GM08714 (cell line): Measurements from ENCODE around the gene OBSCN.

Experiments used
- H3K4me3 ChIP-seq: fragments of 200-500 bp; sonication (Bioruptor generic); 2 replicates; pipeline ENCODE4 v1.5.1; 2014; ENCODE audit warnings: mild to moderate bottlenecking, low read length, inconsistent platforms
- ZNF274 ChIP-seq: IDR thresholded peaks from 2 replicates; pipeline ENCODE4 v1.6.1; 2012; ENCODE audit warnings: mild to moderate bottlenecking, low read depth, low read length

The OBSCN gene

GRCh38 chr1:228424685-228425660 lies 217.1 kb downstream of the OBSCN start:
- no peak overlapping the region for H3K4me3 ChIP-seq
- no peak for TF ChIP-seq ZNF274

GRCh38 chr1:228426518-228427175 lies 218.8 kb downstream of the OBSCN start:
- no peak for TF ChIP-seq ZNF274

GRCh38 chr1:228428412-228428811 lies 220.6 kb downstream of the OBSCN start:
- no peak for TF ChIP-seq ZNF274
- H3K4me3 ChIP-seq, result no peak overlapping the region

More at GRCh38 chr1:228426518-228427175, 218.8 kb downstream of the OBSCN start:
- H3K4me3 ChIP-seq, result no peak overlapping the region
